Hepatocyte (in vitro differentiated cells): ENCODE results near the gene INSIG1. TPM values are rescaled to one million over a fixed set of nuclear protein-coding genes. Genes with fewer than 3 reads are reported as not detected.

ENCODE experiments used
- DNase-seq: peaks from one replicate; pipeline ENCODE4 v3.0.0-alpha.2; 2016; ENCODE audit warnings: low spot score
- H2AFZ ChIP-seq: fragments of 200-600 bp; sonication (generic); 2 replicates; pipeline ENCODE4 v1.6.0; 2016; ENCODE audit warnings: antibody characterized with exemption, mild to moderate bottlenecking
- H3K27ac ChIP-seq: fragments of 200-600 bp; sonication (generic); 2 replicates; pipeline ENCODE4 v1.5.1; 2016; ENCODE audit warnings: mild to moderate bottlenecking
- H3K27me3 ChIP-seq: fragments of 200-600 bp; sonication (generic); 2 replicates; pipeline ENCODE4 v1.6.1; 2016
- H3K36me3 ChIP-seq: fragments of 200-600 bp; sonication (generic); replicated peaks from 2 replicates; pipeline ENCODE4 v1.5.1; 2016; ENCODE audit warnings: low read depth; ENCODE audit not compliant: insufficient read depth
- H3K4me1 ChIP-seq: fragments of 200-600 bp; sonication (generic); 2 replicates; pipeline ENCODE4 v1.5.1; 2016; ENCODE audit warnings: mild to moderate bottlenecking, moderate library complexity; ENCODE audit not compliant: insufficient read depth
- H3K4me2 ChIP-seq: fragments of 200-600 bp; sonication (generic); 2 replicates; pipeline ENCODE4 v1.6.0; 2016
- H3K4me3 ChIP-seq: fragments of 200-600 bp; sonication (generic); 2 replicates; pipeline ENCODE4 v1.5.1; 2016; ENCODE audit warnings: mild to moderate bottlenecking
- H3K79me2 ChIP-seq: fragments of 200-600 bp; sonication (generic); 2 replicates; pipeline ENCODE4 v1.6.0; 2017; ENCODE audit warnings: mild to moderate bottlenecking
- H3K9me2 ChIP-seq: fragments of 200-600 bp; sonication (generic); replicated peaks from 2 replicates; pipeline ENCODE4 v1.6.0; 2017; ENCODE audit warnings: mild to moderate bottlenecking; ENCODE audit not compliant: insufficient read depth
- H3K9me3 ChIP-seq: fragments of 200-600 bp; sonication (generic); 2 replicates; pipeline ENCODE4 v1.5.1; 2016; ENCODE audit warnings: low read depth, mild to moderate bottlenecking
- H4K20me1 ChIP-seq: fragments of 200-600 bp; sonication (generic); 2 replicates; pipeline ENCODE4 v1.6.0; 2016; ENCODE audit warnings: mild to moderate bottlenecking; ENCODE audit not compliant: insufficient read depth, poor library complexity, severe bottlenecking
- CTCF ChIP-seq: fragments of 200-600 bp; sonication (generic); IDR thresholded peaks from 2 replicates; pipeline ENCODE4 v1.5.1; 2016; ENCODE audit warnings: antibody characterized with exemption, mild to moderate bottlenecking; ENCODE audit not compliant: poor library complexity
- EZH2 ChIP-seq: fragments of 200-600 bp; sonication (generic); IDR thresholded peaks from 2 replicates; pipeline ENCODE4 v1.6.1; 2016; ENCODE audit warnings: antibody characterized with exemption, mild to moderate bottlenecking, borderline replicate concordance
- EZH2phosphoT487 ChIP-seq: fragments of 200-600 bp; sonication (generic); IDR thresholded peaks from one replicate; pipeline ENCODE4 v1.6.1; 2018; ENCODE audit warnings: antibody characterized with exemption, mild to moderate bottlenecking, low read depth, moderate library complexity; ENCODE audit not compliant: unreplicated experiment, severe bottlenecking
- WGBS: methylation state at CpG from one replicate; pipeline ENCODE4 v1.1.6; 2016; ENCODE audit warnings: low lambda C conversion rate; ENCODE audit errors: missing lambda C conversion rate; 5-methylcytosine and 5-hydroxymethylcytosine counted together
- polyA plus RNA-seq: library from polyadenylated mRNA; unstranded; fragments of >200 nt; fragmentation: Nextera tagmentation; extraction: Ambion mirVana; gene quantifications from 2 replicates; pipeline ENCODE4 v1.2.1, GENCODE V29; 2016
- total RNA-seq: library from RNA; depleted of rRNA; stranded (reverse); fragments of >200 nt; gene quantifications from 2 replicates; pipeline ENCODE4 v1.2.3, GENCODE V29; 2014

INSIG1 gene
- total and polyA plus RNA-seq, 2 experiments from 2014 or later: 196 to 305 TPM

GRCh38 chr7:155331396-155331795, 33.7 kb downstream of the INSIG1 start:
- no peaks in the 10 kb centered on the region for H3K9me3 ChIP-seq
- H3K4me2 ChIP-seq: no peak overlapping the region
- TF ChIP-seq EZH2 (no peak), EZH2phosphoT487 (no peak), CTCF (no peak)
- H3K27me3 ChIP-seq: peaks cover 15% of the 10 kb centered on the region
- H3K9me2 ChIP-seq: no peaks in the 10 kb centered on the region
- no peak overlapping the region for H2AFZ ChIP-seq
- no peak overlapping the region for H3K27ac ChIP-seq
- no peaks in the 10 kb centered on the region for H4K20me1 ChIP-seq
- H3K4me1 ChIP-seq: no peaks in the 10 kb centered on the region
- no peaks in the 10 kb centered on the region for H3K79me2 ChIP-seq
- DNase-seq: no peak
- no peak overlapping the region for H3K4me3 ChIP-seq
- 68% methylated on average over 4 of the region's 4 CpGs for WGBS
- H3K36me3 ChIP-seq: no peaks in the 10 kb centered on the region

GRCh38 chr7:155333346-155334234, 35.9 kb downstream of the INSIG1 start:
- Histone ChIP-seq H3K4me3 (no peak overlapping the region), H3K9me3 (no peaks in the 10 kb centered on the region), H3K9me2 (no peaks in the 10 kb centered on the region), H3K27ac (no peak overlapping the region), H3K79me2 (no peaks in the 10 kb centered on the region), H4K20me1 (no peaks in the 10 kb centered on the region), H3K36me3 (no peaks in the 10 kb centered on the region), H3K4me1 (no peaks in the 10 kb centered on the region), H3K27me3 (peaks cover 18% of the 10 kb centered on the region), H2AFZ (no peak overlapping the region), H3K4me2 (no peak overlapping the region)
- DNase-seq: no peak
- WGBS: 79% methylated on average over 23 of the region's 23 CpGs
- TF ChIP-seq EZH2: no peak
- TF ChIP-seq EZH2phosphoT487: no peak
- no peak for TF ChIP-seq CTCF

DNA sequence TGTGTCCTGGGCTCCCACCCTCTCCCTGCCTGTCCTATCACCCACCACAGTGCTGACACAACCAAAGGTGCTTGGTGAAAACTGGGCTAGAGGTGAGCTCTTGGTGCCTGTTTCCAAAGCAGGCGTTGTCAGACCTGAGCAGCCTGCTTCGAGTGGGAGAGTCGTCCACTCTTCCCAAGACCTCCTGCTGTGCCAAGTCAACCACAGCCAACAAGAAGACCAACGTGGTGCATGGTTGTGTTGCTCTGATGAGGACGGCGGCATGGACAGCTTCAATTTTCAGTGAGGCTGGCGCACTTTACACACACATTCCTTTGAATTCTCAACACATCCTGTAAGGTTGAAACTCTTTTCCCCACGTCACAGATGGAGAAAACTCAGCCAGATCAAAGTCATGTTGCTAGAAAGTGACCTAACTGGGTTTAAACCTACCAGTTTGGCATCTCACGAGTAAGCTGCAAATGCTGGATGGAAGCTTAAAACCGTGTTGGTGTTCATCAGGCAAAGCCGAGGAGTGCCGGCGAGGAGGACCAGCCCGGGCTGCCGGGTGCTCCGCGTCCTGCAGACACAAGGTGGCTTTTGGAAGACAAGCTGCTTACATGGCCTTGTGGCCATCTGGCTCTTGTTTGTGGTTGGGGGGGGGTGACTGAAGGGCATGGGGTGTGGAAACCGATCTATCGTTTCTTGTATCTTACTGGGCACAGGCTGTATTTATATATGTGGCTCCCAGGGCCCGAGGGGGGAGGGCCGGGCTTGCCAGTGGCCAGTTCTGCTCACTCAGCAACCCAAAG, 39.3 kb downstream of the INSIG1 start:
- Histone ChIP-seq H3K36me3 (no peaks in the 10 kb centered on the region), H3K9me3 (no peaks in the 10 kb centered on the region), H3K4me3 (no peak overlapping the region), H3K27ac (no peak overlapping the region), H3K79me2 (no peaks in the 10 kb centered on the region), H4K20me1 (no peaks in the 10 kb centered on the region), H3K9me2 (no peaks in the 10 kb centered on the region), H3K4me1 (no peaks in the 10 kb centered on the region), H3K27me3 (peaks cover 11% of the 10 kb centered on the region), H2AFZ (no peak overlapping the region), H3K4me2 (no peak overlapping the region)
- no peak for DNase-seq
- TF ChIP-seq EZH2 (no peak), EZH2phosphoT487 (no peak), CTCF (no peak)
- 83% methylated on average over 21 of the region's 21 CpGs for WGBS
